H1 (cell line): Measurements from ENCODE around the gene THBD. TPM values are rescaled to one million over a fixed set of nuclear protein-coding genes. Genes with fewer than 3 reads are reported as not detected.

Source experiments
- CTCF ChIA-PET: fragments of 300-600 bp; sonication (Branson Sonifier 250); formaldehyde crosslinking; loops from one replicate; lab custom pipeline; 2021; ENCODE audit not compliant: partially characterized antibody; lab: Charles Lee
- POLR2A ChIA-PET: fragments of 300-600 bp; sonication (Branson Sonifier 250); formaldehyde crosslinking; loops from one replicate; lab custom pipeline; 2021; ENCODE audit warnings: inconsistent platforms; ENCODE audit not compliant: partially characterized antibody; lab: Charles Lee
- DNase-seq, 2 experiments: peaks; one replicate each; pipeline versions ENCODE4 v3.0.0 to v3.0.0-alpha.2; 2010 to 2022; ENCODE audit warnings: low spot score in 2 of 2, low read depth in 1 of 2, mixed read lengths in 1 of 2
- FAIRE-seq: peaks from 2 replicates; lab custom pipeline; 2011; peaks lifted over from hg19 to GRCh38; lab: Jason Lieb, UNC
- H2AFZ ChIP-seq: 2 replicates; pipeline ENCODE4 v1.8.1; 2012; ENCODE audit warnings: low read length, inconsistent platforms
- H2AK5ac ChIP-seq: 2 replicates; pipeline ENCODE4 v1.6.1; 2013; ENCODE audit warnings: low read depth, low read length
- H2BK120ac ChIP-seq: replicated peaks from 2 replicates; pipeline ENCODE3; 2013; ENCODE audit warnings: low read depth, low read length, inconsistent platforms
- H2BK12ac ChIP-seq: 2 replicates; pipeline ENCODE4 v1.6.1; 2013; ENCODE audit warnings: low read depth, low read length
- H2BK15ac ChIP-seq: 2 replicates; pipeline ENCODE4 v1.6.1; 2013; ENCODE audit warnings: low read length
- H2BK20ac ChIP-seq: 2 replicates; pipeline ENCODE4 v1.6.1; 2013; ENCODE audit warnings: low read length
- H2BK5ac ChIP-seq: 2 replicates; pipeline ENCODE4 v1.6.1; 2013; ENCODE audit warnings: low read depth, low read length
- H3K14ac ChIP-seq: 2 replicates; pipeline ENCODE4 v1.6.1; 2013; ENCODE audit warnings: inconsistent platforms; ENCODE audit not compliant: insufficient read length
- H3K18ac ChIP-seq: 2 replicates; pipeline ENCODE4 v1.6.1; 2013; ENCODE audit warnings: low read length; ENCODE audit errors: extremely low read depth
- H3K23ac ChIP-seq: 2 replicates; pipeline ENCODE4 v1.6.1; 2013; ENCODE audit warnings: inconsistent platforms; ENCODE audit not compliant: insufficient read length
- H3K23me2 ChIP-seq: 2 replicates; pipeline ENCODE4 v1.6.1; 2013; ENCODE audit warnings: low read depth, low read length
- H3K27ac ChIP-seq: 2 replicates; pipeline ENCODE4 v1.6.1; 2011; ENCODE audit warnings: low read depth, low read length, inconsistent platforms
- H3K27me3 ChIP-seq, 4 experiments: replicated peaks in 1 of 4; 1 replicate in 1 of 4; 2 replicates in 3 of 4; pipeline versions ENCODE4 v1.6.1 to v1.8.1; 2011 to 2013; ENCODE audit warnings: low read length in 3 of 4, mild to moderate bottlenecking in 3 of 4, inconsistent platforms in 2 of 4, mixed read lengths in 2 of 4, moderate library complexity in 1 of 4; ENCODE audit not compliant: control insufficient read depth in 3 of 4, insufficient read depth in 3 of 4; ENCODE audit errors: extremely low read depth in 1 of 4
- H3K36me3 ChIP-seq, 4 experiments: 2 replicates each; pipeline versions ENCODE4 v1.6.1 to v1.8.1; 2011 to 2013; ENCODE audit warnings: mild to moderate bottlenecking in 4 of 4, low read length in 3 of 4, moderate library complexity in 2 of 4, control low read depth in 1 of 4, inconsistent platforms in 1 of 4; ENCODE audit not compliant: insufficient read depth in 4 of 4, control insufficient read depth in 2 of 4
- H3K4ac ChIP-seq: replicated peaks from 2 replicates; pipeline ENCODE3; 2013; ENCODE audit warnings: low read length, low read depth, mixed read lengths, inconsistent platforms; ENCODE audit not compliant: insufficient read length
- H3K4me1 ChIP-seq, 4 experiments: replicated peaks in 1 of 4; 1 replicate in 1 of 4; 2 replicates in 3 of 4; pipeline versions ENCODE4 v1.6.1 to v1.8.1; 2011 to 2013; ENCODE audit warnings: low read length in 3 of 4, inconsistent platforms in 2 of 4, mixed read lengths in 1 of 4; ENCODE audit not compliant: insufficient read depth in 4 of 4, control insufficient read depth in 3 of 4
- H3K4me2 ChIP-seq, 2 experiments: 2 replicates each; pipeline versions ENCODE4 v1.6.1 to v1.8.1; 2011 to 2013; ENCODE audit warnings: low read depth in 2 of 2, low read length in 2 of 2, control low read depth in 1 of 2, inconsistent platforms in 1 of 2, mild to moderate bottlenecking in 1 of 2; ENCODE audit not compliant: insufficient read depth in 1 of 2
- H3K4me3 ChIP-seq, 4 experiments: fragments of 200-600, 300-600 bp in 1 of 4; sonication (generic), shearing (Covaris generic), sonication (Bioruptor Twin) in 1 of 4; 2 replicates each; pipeline versions ENCODE4 v1.5.1 to v1.8.1; 2011 to 2016; ENCODE audit warnings: low read length in 4 of 4, low read depth in 3 of 4, control low read depth in 2 of 4, inconsistent platforms in 2 of 4, mild to moderate bottlenecking in 2 of 4, mixed read lengths in 1 of 4, moderate library complexity in 1 of 4; ENCODE audit not compliant: insufficient read depth in 2 of 4; ENCODE audit errors: extremely low read depth in 1 of 4
- H3K56ac ChIP-seq: replicated peaks from 2 replicates; pipeline ENCODE3; 2013; ENCODE audit warnings: low read depth, mild to moderate bottlenecking, mixed read lengths, low read length, inconsistent platforms; ENCODE audit not compliant: insufficient read length
- H3K79me1 ChIP-seq: 2 replicates; pipeline ENCODE4 v1.6.1; 2013; ENCODE audit warnings: low read depth, low read length, control low read depth
- H3K79me2 ChIP-seq, 2 experiments: 2 replicates each; pipeline versions ENCODE4 v1.6.1 to v1.8.1; 2012 to 2013; ENCODE audit warnings: low read length in 2 of 2, mild to moderate bottlenecking in 2 of 2, inconsistent platforms in 1 of 2; ENCODE audit not compliant: insufficient read depth in 2 of 2, control insufficient read depth in 1 of 2
- H3K9ac ChIP-seq, 4 experiments: replicated peaks in 1 of 4; 1 replicate in 1 of 4; 2 replicates in 3 of 4; pipeline versions ENCODE4 v1.6.1 to v1.8.1; 2011 to 2013; ENCODE audit warnings: low read depth in 3 of 4, low read length in 3 of 4, control low read depth in 2 of 4, mild to moderate bottlenecking in 2 of 4, moderate library complexity in 2 of 4, inconsistent platforms in 1 of 4; ENCODE audit errors: extremely low read depth in 1 of 4
- H3K9me3 ChIP-seq, 2 experiments: 2 replicates each; pipeline versions ENCODE4 v1.6.1 to v1.8.1; 2012 to 2013; ENCODE audit warnings: mild to moderate bottlenecking in 2 of 2, moderate library complexity in 2 of 2, control low read depth in 1 of 2, inconsistent platforms in 1 of 2, low read depth in 1 of 2, low read length in 1 of 2, mixed read lengths in 1 of 2; ENCODE audit not compliant: insufficient read depth in 2 of 2
- H4K20me1 ChIP-seq, 2 experiments: replicated peaks in 1 of 2; 2 replicates each; pipeline versions ENCODE3 to v1.8.1; 2011 to 2013; ENCODE audit warnings: inconsistent platforms in 2 of 2, low read length in 2 of 2, mild to moderate bottlenecking in 1 of 2; ENCODE audit not compliant: insufficient read depth in 2 of 2, control insufficient read depth in 1 of 2
- H4K5ac ChIP-seq: 2 replicates; pipeline ENCODE4 v1.6.1; 2013; ENCODE audit warnings: low read length, low read depth, mixed read lengths, inconsistent platforms; ENCODE audit not compliant: insufficient read length
- H4K8ac ChIP-seq: 2 replicates; pipeline ENCODE4 v1.8.0; 2013; ENCODE audit warnings: mild to moderate bottlenecking, moderate library complexity, low read length, inconsistent platforms; ENCODE audit not compliant: insufficient read depth; ENCODE audit errors: extremely low read depth
- H4K91ac ChIP-seq: replicated peaks from 2 replicates; pipeline ENCODE3; 2013; ENCODE audit warnings: low read length, mixed read lengths, inconsistent platforms; ENCODE audit not compliant: insufficient read length
- BACH1 ChIP-seq: IDR thresholded peaks from 2 replicates; pipeline ENCODE4 v1.6.1; 2012; ENCODE audit warnings: low read length, improper control_type of control experiment
- BRCA1 ChIP-seq: IDR thresholded peaks from 2 replicates; pipeline ENCODE4 v1.6.1; 2012; ENCODE audit warnings: low read depth, low read length, improper control_type of control experiment
- CBX8 ChIP-seq: fragments of 300-800, 300-1000 bp; sonication (generic); IDR thresholded peaks from 2 replicates; pipeline ENCODE4 v1.7.1; 2016; ENCODE audit warnings: low read depth, low read length, borderline replicate concordance
- NRF1 ChIP-seq: IDR thresholded peaks from 2 replicates; pipeline ENCODE4 v1.6.1; 2011; ENCODE audit warnings: mild to moderate bottlenecking, low read depth, low read length, improper control_type of control experiment
- POLR2A ChIP-seq, 2 experiments: IDR thresholded peaks; 1 replicate in 1 of 2; 2 replicates in 1 of 2; pipeline ENCODE4 v1.6.1; 2011; ENCODE audit warnings: low read depth in 2 of 2, low read length in 2 of 2, mild to moderate bottlenecking in 2 of 2; ENCODE audit errors: control extremely low read depth in 1 of 2
- RXRA ChIP-seq: IDR thresholded peaks from 2 replicates; pipeline ENCODE4 v1.6.1; 2011; ENCODE audit warnings: low read depth, mild to moderate bottlenecking, low read length, moderate library complexity; ENCODE audit not compliant: insufficient read depth
- TAF1 ChIP-seq: IDR thresholded peaks from 2 replicates; pipeline ENCODE4 v1.6.1; 2011; ENCODE audit warnings: mild to moderate bottlenecking, low read depth, low read length
- TCF12 ChIP-seq: IDR thresholded peaks from 2 replicates; pipeline ENCODE4 v1.6.1; 2011; ENCODE audit warnings: low read depth, mild to moderate bottlenecking, low read length
- YY1 ChIP-seq: IDR thresholded peaks from 2 replicates; pipeline ENCODE4 v1.6.1; 2011; ENCODE audit warnings: low read depth, mild to moderate bottlenecking, low read length
- WGBS, 2 experiments: shearing (Covaris generic) in 1 of 2; methylation state at CpG; one replicate each; pipeline versions ENCODE4 v1.1.6 to v1.1.7; 2013 to 2015; ENCODE audit warnings: low lambda C conversion rate in 2 of 2, mixed read lengths in 2 of 2, inconsistent platforms in 1 of 2, low coverage in 1 of 2, missing lambda C conversion rate in 1 of 2; ENCODE audit not compliant: insufficient replicate concordance in 2 of 2, insufficient coverage in 1 of 2, insufficient read length in 1 of 2; ENCODE audit errors: extremely low coverage in 1 of 2, missing lambda C conversion rate in 1 of 2; 5-methylcytosine and 5-hydroxymethylcytosine counted together
- polyA plus RNA-seq, 7 experiments: library from polyadenylated mRNA; depleted of rRNA in 3 of 7; stranded (reverse) in 5 of 7; unstranded in 2 of 7; fragments of >200 nt in 5 of 7; fragments of 200-250 nt in 2 of 7; gene quantifications; 1 replicate in 5 of 7; 2 replicates in 1 of 7; 4 replicates in 1 of 7; pipeline versions ENCODE4 v1.2.1 to v1.2.3, GENCODE V29; 2011 to 2013; ENCODE audit warnings: missing spikeins in 2 of 7, mixed read lengths in 2 of 7
- total RNA-seq: library from RNA; stranded (reverse); fragmentation: NEBNext Ultra II Directional; extraction: Animal tissue kit (Norgen Biotek cat#: 25700); gene quantifications from 2 replicates; pipeline ENCODE4 v1.2.1, GENCODE V29; 2021

The THBD gene
- total and polyA plus RNA-seq, 2 of the 8 experiments (the other 6 are each of a cell fraction or from before 2014, with no cell fraction given): 0.21 to 0.43 TPM

DNA sequence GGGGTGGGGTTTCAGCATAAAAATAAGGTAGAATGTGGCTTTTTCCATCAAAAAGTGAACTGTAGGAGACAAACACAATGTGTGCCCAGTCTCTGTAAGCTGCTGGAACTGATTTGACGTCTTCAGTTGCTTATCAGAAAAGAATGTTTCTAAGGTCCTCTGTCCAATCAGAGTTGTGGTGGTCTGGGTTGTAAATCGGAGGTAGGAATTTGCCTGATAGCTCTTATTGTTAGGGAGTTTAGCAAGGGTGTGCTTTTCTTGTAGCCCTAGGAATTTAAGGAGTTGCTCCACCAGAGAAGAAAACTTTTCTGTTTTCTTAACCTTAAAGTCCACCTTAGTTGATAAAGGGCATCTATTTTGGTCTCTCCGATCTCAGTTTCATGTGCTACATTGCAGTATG, 24.8 kb downstream of the THBD start:
- no peaks in the 10 kb centered on the region for H3K9me3 ChIP-seq
- no peak overlapping the region for H2BK12ac ChIP-seq
- 0 out of 2 replicates have a peak, but pooled peaks cover 1% of the 10 kb centered on the region for H3K23me2 ChIP-seq
- H2BK5ac ChIP-seq: no peak overlapping the region
- H4K20me1 ChIP-seq: no peaks in the 10 kb centered on the region
- H4K5ac ChIP-seq: no peak overlapping the region
- no peak overlapping the region for H3K4me2 ChIP-seq
- H2BK20ac ChIP-seq: peak overlapping the region; percentile 43; the same call in 1 of the 2 replicates
- H2BK120ac ChIP-seq: no peak overlapping the region
- no peak overlapping the region for H4K8ac ChIP-seq
- no peak overlapping the region for H3K23ac ChIP-seq
- WGBS, 2 experiments: 87% methylated on average over 3 of the region's 3 CpGs; no CpG with 5 or more reads in 1 of the 2 experiments
- no peak overlapping the region for H2AK5ac ChIP-seq
- no peaks in the 10 kb centered on the region; a peak in 1 of 7 replicates for H3K27me3 ChIP-seq
- no peak overlapping the region for H3K4ac ChIP-seq
- H2BK15ac ChIP-seq: no peak overlapping the region
- CTCF ChIA-PET: interaction anchor here (0.7 to 2.2 kb wide), 6 partner anchors 10 to 331 kb away, joined by 3 to 10 read pairs (median 4); partner anchors contain the start of gene SSTR4
- H3K9ac ChIP-seq: no peak overlapping the region
- no peak for FAIRE-seq
- no peaks in the 10 kb centered on the region for H3K79me2 ChIP-seq
- H4K91ac ChIP-seq: no peak overlapping the region
- no peak for DNase-seq
- H3K4me1 ChIP-seq: no peaks in the 10 kb centered on the region
- no peak overlapping the region for H3K27ac ChIP-seq
- H3K56ac ChIP-seq: no peak overlapping the region
- no peaks in the 10 kb centered on the region for H3K79me1 ChIP-seq
- H3K18ac ChIP-seq: no peak overlapping the region
- H3K36me3 ChIP-seq: no peaks in the 10 kb centered on the region
- no peak overlapping the region for H2AFZ ChIP-seq
- H3K4me3 ChIP-seq: no peak overlapping the region
- POLR2A ChIA-PET: no interaction called here
- no peak overlapping the region for H3K14ac ChIP-seq
- TF ChIP-seq YY1 (no peak), TCF12 (no peak), BACH1 (no peak), CBX8 (no peak), RXRA (no peak), TAF1 (no peak), POLR2A (IDR thresholded peaks at IDR 0.05; ENCODE audit: control extremely low read depth in 1 of 2, low read depth in 2 of 2, low read length in 2 of 2) (no peak), NRF1 (no peak), BRCA1 (no peak)
